HEK293 (cell line): ENCODE data around the gene MED29.

Source experiments
- AEBP2 ChIP-seq: fragments of 450-650 bp; formaldehyde crosslinking; IDR thresholded peaks from 2 replicates; pipeline ENCODE4 v1.5.1; 2016; ENCODE audit warnings: missing biosample characterization, missing genetic modification characterization, borderline replicate concordance
- BCL11B ChIP-seq: fragments of 450-650 bp; formaldehyde crosslinking; IDR thresholded peaks from 2 replicates; pipeline ENCODE4 v1.5.1; 2016; ENCODE audit warnings: low read depth, missing biosample characterization, missing genetic modification characterization
- GLIS1 ChIP-seq: fragments of 450-650 bp; formaldehyde crosslinking; IDR thresholded peaks from 2 replicates; pipeline ENCODE4 v1.5.1; 2016; ENCODE audit warnings: missing biosample characterization, missing genetic modification characterization
- MYNN ChIP-seq: fragments of 450-650 bp; formaldehyde crosslinking; IDR thresholded peaks from 2 replicates; pipeline ENCODE4 v1.5.1; 2016; ENCODE audit warnings: missing biosample characterization, missing genetic modification characterization, borderline replicate concordance
- OSR2 ChIP-seq: fragments of 450-650 bp; formaldehyde crosslinking; IDR thresholded peaks from 2 replicates; pipeline ENCODE4 v1.5.1; 2016; ENCODE audit warnings: missing biosample characterization, missing genetic modification characterization
- RBAK ChIP-seq: fragments of 450-650 bp; formaldehyde crosslinking; IDR thresholded peaks from 2 replicates; pipeline ENCODE4 v1.5.1; 2016; ENCODE audit warnings: missing biosample characterization, missing genetic modification characterization
- SALL2 ChIP-seq: fragments of 450-650 bp; formaldehyde crosslinking; IDR thresholded peaks from 2 replicates; pipeline ENCODE4 v1.5.0; 2017; ENCODE audit warnings: missing biosample characterization, mild to moderate bottlenecking, missing genetic modification characterization, borderline replicate concordance
- SCRT2 ChIP-seq: fragments of 450-650 bp; formaldehyde crosslinking; IDR thresholded peaks from 2 replicates; pipeline ENCODE4 v1.5.1; 2016; ENCODE audit warnings: missing biosample characterization, missing genetic modification characterization
- SP2 ChIP-seq: fragments of 450-650 bp; formaldehyde crosslinking; IDR thresholded peaks from 2 replicates; pipeline ENCODE4 v1.5.1; 2016; ENCODE audit warnings: missing biosample characterization, missing genetic modification characterization
- TRIM28 ChIP-seq: IDR thresholded peaks from 2 replicates; pipeline ENCODE4 v1.6.1; 2011; ENCODE audit warnings: low read length, control low read depth, borderline replicate concordance
- YY2 ChIP-seq: fragments of 450-650 bp; formaldehyde crosslinking; IDR thresholded peaks from 2 replicates; pipeline ENCODE4 v1.5.1; 2016; ENCODE audit warnings: missing biosample characterization, missing genetic modification characterization
- ZBTB8A ChIP-seq: fragments of 450-650 bp; formaldehyde crosslinking; IDR thresholded peaks from 2 replicates; pipeline ENCODE4 v1.5.1; 2016; ENCODE audit warnings: missing biosample characterization, missing genetic modification characterization
- ZFHX2 ChIP-seq: fragments of 450-650 bp; formaldehyde crosslinking; conservative IDR thresholded peaks from 2 replicates; pipeline ENCODE4 v1.5.1; 2016; ENCODE audit warnings: missing biosample characterization, missing genetic modification characterization
- ZFP69B ChIP-seq: fragments of 450-650 bp; formaldehyde crosslinking; IDR thresholded peaks from 2 replicates; pipeline ENCODE4 v1.5.1; 2016; ENCODE audit warnings: missing biosample characterization, missing genetic modification characterization
- ZIC2 ChIP-seq: fragments of 450-650 bp; formaldehyde crosslinking; IDR thresholded peaks from 2 replicates; pipeline ENCODE4 v1.5.1; 2016; ENCODE audit warnings: missing biosample characterization, missing genetic modification characterization
- ZNF266 ChIP-seq: fragments of 450-650 bp; formaldehyde crosslinking; IDR thresholded peaks from 2 replicates; pipeline ENCODE4 v1.5.1; 2016; ENCODE audit warnings: missing biosample characterization, missing genetic modification characterization, low read depth
- ZNF292 ChIP-seq: fragments of 450-650 bp; formaldehyde crosslinking; IDR thresholded peaks from 2 replicates; pipeline ENCODE4 v1.5.1; 2016; ENCODE audit warnings: low read depth, missing biosample characterization, missing genetic modification characterization, borderline replicate concordance
- ZNF416 ChIP-seq: fragments of 450-650 bp; formaldehyde crosslinking; IDR thresholded peaks from 2 replicates; pipeline ENCODE4 v1.5.1; 2016; ENCODE audit warnings: missing biosample characterization, missing genetic modification characterization
- ZNF544 ChIP-seq: fragments of 450-650 bp; formaldehyde crosslinking; IDR thresholded peaks from 2 replicates; pipeline ENCODE4 v1.5.0; 2017; ENCODE audit warnings: missing biosample characterization, missing genetic modification characterization
- ZNF549 ChIP-seq: fragments of 450-650 bp; IDR thresholded peaks from 2 replicates; pipeline ENCODE4 v1.5.1; 2018; ENCODE audit warnings: missing biosample characterization, missing genetic modification characterization, mild to moderate bottlenecking, inconsistent platforms, moderate library complexity
- ZNF571 ChIP-seq: fragments of 450-650 bp; formaldehyde crosslinking; IDR thresholded peaks from 2 replicates; pipeline ENCODE4 v1.5.0; 2017; ENCODE audit warnings: missing biosample characterization, missing genetic modification characterization
- ZNF623 ChIP-seq: fragments of 450-650 bp; formaldehyde crosslinking; IDR thresholded peaks from 2 replicates; pipeline ENCODE4 v1.5.1; 2016; ENCODE audit warnings: missing biosample characterization, missing genetic modification characterization
- ZNF624 ChIP-seq: fragments of 450-650 bp; formaldehyde crosslinking; IDR thresholded peaks from 2 replicates; pipeline ENCODE4 v1.5.1; 2017; ENCODE audit warnings: missing biosample characterization, missing genetic modification characterization
- ZNF626 ChIP-seq: fragments of 450-650 bp; sonication (Bioruptor Pico); formaldehyde crosslinking; IDR thresholded peaks from 2 replicates; pipeline ENCODE4 v1.5.1; 2018; ENCODE audit warnings: missing biosample characterization, missing genetic modification characterization, inconsistent platforms
- ZNF664 ChIP-seq: fragments of 450-650 bp; formaldehyde crosslinking; IDR thresholded peaks from 2 replicates; pipeline ENCODE4 v1.5.1; 2016; ENCODE audit warnings: missing biosample characterization, missing genetic modification characterization
- ZNF792 ChIP-seq: fragments of 450-650 bp; formaldehyde crosslinking; IDR thresholded peaks from 2 replicates; pipeline ENCODE4 v1.5.1; 2016; ENCODE audit warnings: missing biosample characterization, missing genetic modification characterization
- ZNF843 ChIP-seq: fragments of 450-650 bp; formaldehyde crosslinking; IDR thresholded peaks from 2 replicates; pipeline ENCODE4 v1.5.1; 2016; ENCODE audit warnings: missing biosample characterization, missing genetic modification characterization
- ZSCAN16 ChIP-seq: fragments of 450-650 bp; formaldehyde crosslinking; IDR thresholded peaks from 2 replicates; pipeline ENCODE4 v1.5.1; 2016; ENCODE audit warnings: missing biosample characterization, missing genetic modification characterization
- ZSCAN18 ChIP-seq: fragments of 450-650 bp; formaldehyde crosslinking; IDR thresholded peaks from 2 replicates; pipeline ENCODE4 v1.5.1; 2016; ENCODE audit warnings: missing biosample characterization, missing genetic modification characterization
- ZSCAN23 ChIP-seq: fragments of 450-650 bp; formaldehyde crosslinking; IDR thresholded peaks from 2 replicates; pipeline ENCODE4 v1.5.1; 2016; ENCODE audit warnings: missing biosample characterization, missing genetic modification characterization
- ZSCAN30 ChIP-seq: fragments of 450-650 bp; IDR thresholded peaks from 2 replicates; pipeline ENCODE4 v1.5.1; 2018; ENCODE audit warnings: missing biosample characterization, mild to moderate bottlenecking, missing genetic modification characterization, moderate library complexity
- ZSCAN4 ChIP-seq: fragments of 450-650 bp; formaldehyde crosslinking; IDR thresholded peaks from 2 replicates; pipeline ENCODE4 v1.5.1; 2017; ENCODE audit warnings: missing biosample characterization, missing genetic modification characterization
- TF ChIP-seq, protein P1 (sequence below): fragments of 450-650 bp; formaldehyde crosslinking; IDR thresholded peaks from 2 replicates; pipeline ENCODE4 v1.5.1; 2017; ENCODE audit warnings: missing biosample characterization, missing genetic modification characterization
- TF ChIP-seq, protein P2 (sequence below): fragments of 450-650 bp; formaldehyde crosslinking; IDR thresholded peaks from 2 replicates; pipeline ENCODE4 v1.5.1; 2016; ENCODE audit warnings: missing biosample characterization, missing genetic modification characterization

MED29 gene

GRCh38 chr19:39445196-39446111, 54.3 kb downstream of the MED29 start, which contains the start of gene SUPT5H (continued):
- TF ChIP-seq ZSCAN4 (tag by site-specific recombination) (peak; percentile 48; the same call in 1 of the 2 replicates), ZNF624 (tag by site-specific recombination) (no peak), RBAK (tag by site-specific recombination) (no peak), ZSCAN18 (tag by site-specific recombination) (no peak; the same call in 1 of the 2 replicates), YY2 (tag by site-specific recombination) (peak; percentile 97), MYNN (tag by site-specific recombination) (no peak), ZNF623 (tag by site-specific recombination) (peak; percentile 54), ZBTB8A (tag by site-specific recombination) (peak; percentile 93), OSR2 (no peak), SCRT2 (peak; percentile 37; the same call in 1 of the 2 replicates), AEBP2 (no peak), SP2 (peak; percentile 92), ZNF549 (tag by site-specific recombination) (no peak), ZFHX2 (tag by site-specific recombination) (peak; percentile 97), GLIS1 (tag by site-specific recombination) (peak; percentile 98), ZNF266 (no peak), ZIC2 (tag by site-specific recombination) (peak; percentile 42), SALL2 (tag by site-specific recombination) (no peak), ZNF664 (no peak; the same call in 1 of the 2 replicates), ZFP69B (peak; percentile 70; the same call in 1 of the 2 replicates), ZSCAN30 (tag by site-specific recombination) (peak; percentile 58), TRIM28 (0 out of 2 replicates have a peak, but pooled peaks have one; percentile 37), ZNF792 (tag by site-specific recombination) (peak; percentile 88; the same call in 1 of the 2 replicates), ZNF416 (tag by site-specific recombination) (0 out of 2 replicates have a peak, but pooled peaks have one; percentile 52), ZSCAN16 (tag by site-specific recombination) (no peak), ZNF292 (tag by site-specific recombination) (no peak; the same call in 1 of the 2 replicates), ZNF571 (tag by site-specific recombination) (no peak), ZNF626 (tag by site-specific recombination) (no peak), ZNF843 (tag by site-specific recombination) (peak; percentile 82; the same call in 1 of the 2 replicates), BCL11B (tag by site-specific recombination) (no peak), ZSCAN23 (no peak), ZNF544 (tag by site-specific recombination) (no peak)
- TF ChIP-seq, protein P1, sequence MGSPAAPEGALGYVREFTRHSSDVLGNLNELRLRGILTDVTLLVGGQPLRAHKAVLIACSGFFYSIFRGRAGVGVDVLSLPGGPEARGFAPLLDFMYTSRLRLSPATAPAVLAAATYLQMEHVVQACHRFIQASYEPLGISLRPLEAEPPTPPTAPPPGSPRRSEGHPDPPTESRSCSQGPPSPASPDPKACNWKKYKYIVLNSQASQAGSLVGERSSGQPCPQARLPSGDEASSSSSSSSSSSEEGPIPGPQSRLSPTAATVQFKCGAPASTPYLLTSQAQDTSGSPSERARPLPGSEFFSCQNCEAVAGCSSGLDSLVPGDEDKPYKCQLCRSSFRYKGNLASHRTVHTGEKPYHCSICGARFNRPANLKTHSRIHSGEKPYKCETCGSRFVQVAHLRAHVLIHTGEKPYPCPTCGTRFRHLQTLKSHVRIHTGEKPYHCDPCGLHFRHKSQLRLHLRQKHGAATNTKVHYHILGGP (tag by site-specific recombination): no peak
- TF ChIP-seq, protein P2, sequence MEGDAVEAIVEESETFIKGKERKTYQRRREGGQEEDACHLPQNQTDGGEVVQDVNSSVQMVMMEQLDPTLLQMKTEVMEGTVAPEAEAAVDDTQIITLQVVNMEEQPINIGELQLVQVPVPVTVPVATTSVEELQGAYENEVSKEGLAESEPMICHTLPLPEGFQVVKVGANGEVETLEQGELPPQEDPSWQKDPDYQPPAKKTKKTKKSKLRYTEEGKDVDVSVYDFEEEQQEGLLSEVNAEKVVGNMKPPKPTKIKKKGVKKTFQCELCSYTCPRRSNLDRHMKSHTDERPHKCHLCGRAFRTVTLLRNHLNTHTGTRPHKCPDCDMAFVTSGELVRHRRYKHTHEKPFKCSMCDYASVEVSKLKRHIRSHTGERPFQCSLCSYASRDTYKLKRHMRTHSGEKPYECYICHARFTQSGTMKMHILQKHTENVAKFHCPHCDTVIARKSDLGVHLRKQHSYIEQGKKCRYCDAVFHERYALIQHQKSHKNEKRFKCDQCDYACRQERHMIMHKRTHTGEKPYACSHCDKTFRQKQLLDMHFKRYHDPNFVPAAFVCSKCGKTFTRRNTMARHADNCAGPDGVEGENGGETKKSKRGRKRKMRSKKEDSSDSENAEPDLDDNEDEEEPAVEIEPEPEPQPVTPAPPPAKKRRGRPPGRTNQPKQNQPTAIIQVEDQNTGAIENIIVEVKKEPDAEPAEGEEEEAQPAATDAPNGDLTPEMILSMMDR: peak; percentile 61
